Measurements from ENCODE around the gene ROR2. TPM values are rescaled to one million over a fixed set of nuclear protein-coding genes. Genes with fewer than 3 reads are reported as not detected.
"Not testable (repeated sequence)": the region's sequence is repeated elsewhere in the genome, so short reads cannot be mapped to it uniquely, and the experiment has no call there.

ROR2 gene
- total RNA-seq, 1 donor from 2014 or later, result 0.32 TPM

GRCh38 chr9:91803970-91804752, 145.9 kb downstream of the ROR2 start:
- H3K4me1 ChIP-seq, result no peaks in the 10 kb centered on the region
- H3K27ac ChIP-seq, result no peak overlapping the region
- peak in 1 of 2 donors; percentile 30 for DNase-seq (ENCODE audit: low spot score in 2 of 2)
- no peaks in the 10 kb centered on the region for H3K36me3 ChIP-seq
- no peak overlapping the region for H3K4me3 ChIP-seq
- intact Hi-C loops (cut with DNase I), result no loop called here
- no peaks in the 10 kb centered on the region for H3K27me3 ChIP-seq
- no peak for TF ChIP-seq CTCF (IDR thresholded peaks at IDR 0.05)
- no peaks in the 10 kb centered on the region for H3K9me3 ChIP-seq

DNA sequence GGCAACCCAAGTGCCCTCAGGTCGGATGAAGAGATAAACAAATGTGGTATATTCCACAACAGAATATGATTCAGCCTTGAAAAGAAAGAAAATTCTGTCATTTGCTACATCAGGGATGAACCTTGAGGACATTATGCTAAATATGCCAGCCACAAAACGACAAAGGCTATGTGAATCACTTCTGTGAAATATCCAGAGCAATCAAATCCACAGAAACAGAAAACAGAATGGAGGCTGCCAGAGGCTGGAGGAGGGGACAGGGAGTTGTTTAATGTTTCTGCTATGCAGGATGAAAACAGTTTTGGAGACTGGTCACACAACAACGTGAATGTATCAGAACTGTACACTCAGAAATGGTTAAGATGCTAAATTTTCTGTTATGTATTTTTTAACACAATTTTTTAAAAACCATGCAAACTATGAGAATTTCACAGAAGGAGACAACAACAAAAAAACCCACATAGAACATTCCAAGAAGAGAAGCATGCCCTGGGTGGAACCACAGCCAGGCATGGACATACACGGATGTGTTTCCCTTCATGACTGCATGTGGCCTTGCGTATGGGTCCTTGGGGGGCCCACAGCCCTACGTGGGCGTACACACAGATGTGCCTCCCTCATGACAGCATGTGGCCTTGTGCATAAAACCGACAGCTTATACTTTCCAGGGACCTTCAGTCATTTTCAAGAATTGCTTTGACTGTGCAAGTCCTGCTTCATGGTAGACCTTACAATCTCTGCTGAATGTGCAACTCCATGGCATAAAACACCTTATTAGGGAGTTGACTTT, 146.7 kb downstream of the ROR2 start:
- Histone ChIP-seq H3K27ac (no peak overlapping the region), H3K9me3 (no peaks in the 10 kb centered on the region), H3K27me3 (no peaks in the 10 kb centered on the region), H3K4me1 (no peaks in the 10 kb centered on the region), H3K36me3 (no peaks in the 10 kb centered on the region), H3K4me3 (no peak overlapping the region)
- intact Hi-C loops (cut with DNase I), result no loop called here
- peak in 1 of 2 donors; percentile 31 for DNase-seq (ENCODE audit: low spot score in 2 of 2)
- no peak for TF ChIP-seq CTCF (IDR thresholded peaks at IDR 0.05)

DNA sequence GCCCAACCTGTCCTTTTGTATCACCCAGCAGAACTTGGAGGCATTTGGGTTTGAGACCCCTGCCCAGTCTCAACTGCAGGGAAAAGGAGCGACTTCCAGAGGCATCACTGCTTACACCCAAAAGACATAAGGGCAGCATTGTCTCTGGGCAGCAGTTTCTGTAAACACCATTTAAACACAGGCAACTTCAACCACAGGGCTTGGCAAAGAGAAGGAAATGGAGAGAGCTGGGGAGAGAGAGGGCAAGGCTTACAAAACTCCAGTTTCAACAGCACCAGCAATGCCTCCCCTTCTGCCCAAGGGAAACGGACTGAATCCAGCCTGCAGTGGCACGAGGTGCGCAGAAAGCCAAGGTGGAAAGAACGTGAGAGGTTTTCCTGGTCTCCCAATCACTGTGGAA, 147.6 kb downstream of the ROR2 start:
- no peak overlapping the region for H3K4me3 ChIP-seq
- intact Hi-C loops (cut with DNase I), result no loop called here
- no peaks in the 10 kb centered on the region for H3K27me3 ChIP-seq
- H3K27ac ChIP-seq, result no peak overlapping the region
- no peak for TF ChIP-seq CTCF (IDR thresholded peaks at IDR 0.05)
- H3K9me3 ChIP-seq, result no peaks in the 10 kb centered on the region
- peak in 1 of 2 donors; percentile 37 for DNase-seq (ENCODE audit: low spot score in 2 of 2)
- H3K4me1 ChIP-seq, result no peaks in the 10 kb centered on the region
- H3K36me3 ChIP-seq, result no peaks in the 10 kb centered on the region

DNA sequence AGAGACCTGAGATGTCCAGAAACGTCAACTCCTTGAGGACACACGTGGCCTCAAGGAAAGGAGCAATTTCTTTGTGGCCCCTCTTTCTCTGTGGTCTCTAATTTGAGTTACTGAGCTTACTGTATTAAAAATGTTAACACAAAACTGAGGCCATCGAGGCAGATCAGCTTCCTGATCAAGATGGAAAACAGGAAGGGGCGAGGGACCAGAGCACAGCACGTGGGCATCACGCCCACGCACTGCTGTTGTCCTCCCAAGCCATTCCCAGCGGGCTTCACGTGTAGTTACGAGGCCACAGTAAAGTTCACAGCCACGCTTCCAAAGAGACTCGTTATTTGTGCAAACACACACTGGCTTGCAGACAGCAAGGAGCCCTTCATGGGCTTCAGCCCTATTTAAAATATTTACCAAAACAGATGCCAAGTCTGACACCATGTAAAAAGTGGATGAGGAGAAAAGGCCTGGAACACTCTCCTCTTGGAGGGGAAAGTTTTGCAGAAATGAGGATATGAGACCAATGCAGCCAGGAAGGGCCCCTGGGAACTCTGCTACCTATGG, 149.5 kb downstream of the ROR2 start:
- no peak overlapping the region for H3K27ac ChIP-seq
- no peaks in the 10 kb centered on the region for H3K4me1 ChIP-seq
- H3K9me3 ChIP-seq, result no peaks in the 10 kb centered on the region
- TF ChIP-seq CTCF (IDR thresholded peaks at IDR 0.05), result no peak
- intact Hi-C loops (cut with DNase I), result no loop called here
- H3K36me3 ChIP-seq, result no peaks in the 10 kb centered on the region
- DNase-seq (ENCODE audit: low spot score in 2 of 2), result no peak
- H3K4me3 ChIP-seq, result no peak overlapping the region
- H3K27me3 ChIP-seq, result no peaks in the 10 kb centered on the region

DNA sequence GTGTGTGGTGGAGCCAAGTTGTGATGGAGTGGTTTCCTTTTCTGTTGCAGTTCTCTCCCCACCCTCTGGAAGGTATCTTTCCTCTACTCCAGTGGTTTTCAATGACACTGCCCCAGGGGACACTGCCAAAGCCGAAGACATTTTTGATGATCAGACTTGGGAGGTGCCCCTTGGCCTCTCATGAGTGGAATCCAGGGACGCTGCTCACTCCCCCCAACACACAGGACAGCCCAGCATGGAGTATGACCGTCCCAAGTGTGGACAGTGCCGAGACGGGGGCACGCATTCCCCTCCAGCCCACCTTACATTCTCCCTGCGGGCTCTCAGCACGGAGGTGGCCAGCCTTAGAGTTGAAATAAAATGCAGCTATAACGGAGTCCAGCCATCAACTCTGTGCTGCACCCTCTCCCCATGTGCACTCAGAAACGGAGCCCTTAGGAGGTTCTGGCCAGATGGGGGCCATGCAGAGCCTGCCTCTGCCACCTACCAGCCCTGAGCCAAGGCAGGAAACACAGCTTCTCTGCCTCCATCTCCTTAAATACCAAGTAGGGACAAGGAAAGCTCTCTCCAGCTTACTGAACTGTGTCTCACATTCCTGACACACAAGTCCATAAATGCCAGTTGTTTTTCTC, 150.8 kb downstream of the ROR2 start:
- no peak for TF ChIP-seq CTCF (IDR thresholded peaks at IDR 0.05)
- Histone ChIP-seq H3K36me3 (no peaks in the 10 kb centered on the region), H3K4me1 (no peaks in the 10 kb centered on the region), H3K27me3 (no peaks in the 10 kb centered on the region), H3K9me3 (no peaks in the 10 kb centered on the region), H3K4me3 (no peak overlapping the region), H3K27ac (no peak overlapping the region)
- intact Hi-C loops (cut with DNase I), result no loop called here
- DNase-seq (ENCODE audit: low spot score in 2 of 2), result no peak

GRCh38 chr9:91798273-91799112, 151.5 kb downstream of the ROR2 start:
- DNase-seq (ENCODE audit: low spot score in 2 of 2); H3K4me3 ChIP-seq; H3K36me3 ChIP-seq; intact Hi-C loops (cut with DNase I); H3K27me3 ChIP-seq; H3K9me3 ChIP-seq; H3K4me1 ChIP-seq; H3K27ac ChIP-seq: not testable (repeated sequence)

GRCh38 chr9:91797517-91797916, 152.5 kb downstream of the ROR2 start:
- H3K9me3 ChIP-seq; H3K4me1 ChIP-seq; H3K27me3 ChIP-seq; H3K27ac ChIP-seq; H3K4me3 ChIP-seq; intact Hi-C loops (cut with DNase I); DNase-seq (ENCODE audit: low spot score in 2 of 2); H3K36me3 ChIP-seq: not testable (repeated sequence)

- H3K27me3 ChIP-seq; DNase-seq (ENCODE audit: low spot score in 2 of 2); H3K27ac ChIP-seq; H3K4me3 ChIP-seq; H3K4me1 ChIP-seq; intact Hi-C loops (cut with DNase I); H3K9me3 ChIP-seq; H3K36me3 ChIP-seq: not testable (repeated sequence)
Observed at GRCh38 chr9:91796516-91796915, 153.5 kb downstream of the ROR2 start.

Data from ascending aorta (tissue), 2 donors.